ENCODE results near the gene TMCO2. TPM values are rescaled to one million over a fixed set of nuclear protein-coding genes. Genes with fewer than 3 reads are reported as not detected.

The TMCO2 gene
- total and polyA plus RNA-seq, 8 donors = not detected

DNA sequence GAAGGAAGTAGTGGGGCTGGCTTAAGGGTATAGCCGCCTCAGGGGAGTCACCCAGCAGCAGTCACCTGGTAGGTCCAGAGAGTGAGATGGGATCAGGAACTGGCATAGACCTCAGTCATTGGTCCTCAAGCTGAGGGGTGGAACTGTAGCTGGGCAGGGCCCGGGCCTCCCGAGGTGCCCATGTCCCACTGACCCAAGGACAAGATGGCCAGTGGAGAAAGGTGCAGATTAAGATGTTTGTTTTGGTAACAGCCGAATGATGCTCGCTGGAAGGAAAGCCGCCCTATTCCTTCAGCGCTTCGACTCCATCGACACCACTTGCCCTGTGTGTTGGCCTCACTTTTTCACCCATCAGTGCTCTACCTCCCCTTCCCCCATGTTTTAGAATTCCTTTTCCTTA is 52.9 kb downstream of the TMCO2 start:
- no peaks in the 10 kb centered on the region for H3K4me1 ChIP-seq
- no peaks in the 10 kb centered on the region for H3K27me3 ChIP-seq
- TF ChIP-seq, protein P1, sequence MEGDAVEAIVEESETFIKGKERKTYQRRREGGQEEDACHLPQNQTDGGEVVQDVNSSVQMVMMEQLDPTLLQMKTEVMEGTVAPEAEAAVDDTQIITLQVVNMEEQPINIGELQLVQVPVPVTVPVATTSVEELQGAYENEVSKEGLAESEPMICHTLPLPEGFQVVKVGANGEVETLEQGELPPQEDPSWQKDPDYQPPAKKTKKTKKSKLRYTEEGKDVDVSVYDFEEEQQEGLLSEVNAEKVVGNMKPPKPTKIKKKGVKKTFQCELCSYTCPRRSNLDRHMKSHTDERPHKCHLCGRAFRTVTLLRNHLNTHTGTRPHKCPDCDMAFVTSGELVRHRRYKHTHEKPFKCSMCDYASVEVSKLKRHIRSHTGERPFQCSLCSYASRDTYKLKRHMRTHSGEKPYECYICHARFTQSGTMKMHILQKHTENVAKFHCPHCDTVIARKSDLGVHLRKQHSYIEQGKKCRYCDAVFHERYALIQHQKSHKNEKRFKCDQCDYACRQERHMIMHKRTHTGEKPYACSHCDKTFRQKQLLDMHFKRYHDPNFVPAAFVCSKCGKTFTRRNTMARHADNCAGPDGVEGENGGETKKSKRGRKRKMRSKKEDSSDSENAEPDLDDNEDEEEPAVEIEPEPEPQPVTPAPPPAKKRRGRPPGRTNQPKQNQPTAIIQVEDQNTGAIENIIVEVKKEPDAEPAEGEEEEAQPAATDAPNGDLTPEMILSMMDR (IDR thresholded peaks at IDR 0.05) = no peak
- 87 to 94% methylated on average over 9 of the region's 9 CpGs for WGBS, 2 donors
- no peak overlapping the region for H3K4me3 ChIP-seq
- H3K27ac ChIP-seq = no peak overlapping the region
- intact Hi-C loops (cut with DNase I) = no loop called here
- DNase-seq (no peak), ATAC-seq (no peak), FAIRE-seq (no peak)
- H3K36me3 ChIP-seq = no peaks in the 10 kb centered on the region
- H3K9me3 ChIP-seq = no peaks in the 10 kb centered on the region

DNA sequence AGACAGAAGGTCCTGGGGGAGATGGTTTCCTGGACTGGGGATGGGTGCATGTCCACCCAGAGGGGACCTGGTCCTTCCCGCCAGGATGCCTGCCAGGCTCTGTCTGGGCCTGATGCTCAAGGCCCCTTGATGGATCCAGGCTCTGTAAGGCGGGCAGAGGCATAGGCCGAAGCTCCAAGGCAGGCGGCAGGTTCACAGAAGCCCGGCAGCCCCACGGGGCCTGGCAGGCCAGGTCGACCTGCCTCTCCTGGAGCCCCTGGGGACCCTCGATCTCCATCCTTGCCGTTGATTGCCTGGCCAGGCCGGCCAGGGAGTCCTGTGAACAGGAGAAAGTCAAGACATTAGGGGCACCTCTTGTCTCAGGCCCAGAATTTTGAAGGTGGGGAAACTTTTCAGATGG is 53.3 kb downstream of the TMCO2 start:
- FAIRE-seq (no peak), ATAC-seq (no peak), DNase-seq (no peak)
- no peaks in the 10 kb centered on the region for H3K9me3 ChIP-seq
- no peaks in the 10 kb centered on the region for H3K27me3 ChIP-seq
- 74 to 88% methylated on average over 10 of the region's 10 CpGs for WGBS, 2 donors
- H3K4me3 ChIP-seq = no peak overlapping the region
- no peak overlapping the region for H3K27ac ChIP-seq
- H3K36me3 ChIP-seq = no peaks in the 10 kb centered on the region
- no peaks in the 10 kb centered on the region for H3K4me1 ChIP-seq
- intact Hi-C loops (cut with DNase I) = no loop called here
- TF ChIP-seq, protein P1 (IDR thresholded peaks at IDR 0.05) = no peak

Other genes with a start within 250 kb of the TMCO2 start
- gene CAP1, start 207.2 kb upstream of the TMCO2 start, total RNA-seq = 100 to 1,000 TPM in 2 of 6 donors, 10 to 100 TPM in 4; 40.7 to 146 (median 69.5) TPM
- gene CAP1, start 207.2 kb upstream of the TMCO2 start, polyA plus RNA-seq = 10 to 100 TPM; 28.5 to 53.2 TPM
- gene PPT1, start 150.7 kb upstream of the TMCO2 start, total RNA-seq = 10 to 100 TPM; 20.1 to 74.1 (median 32.2) TPM
- gene PPT1, start 150.7 kb upstream of the TMCO2 start, polyA plus RNA-seq = 10 to 100 TPM; 21.3 to 50.5 TPM
- 1 to 10 TPM; 4.1 to 8.5 (median 4.7) TPM for gene RLF, start 86.5 kb upstream of the TMCO2 start, total RNA-seq
- gene RLF, start 86.5 kb upstream of the TMCO2 start, polyA plus RNA-seq = 1 to 10 TPM; 2.2 to 4.3 TPM
- 10 to 100 TPM in 5 of 6 donors, 1 to 10 TPM in 1; 9.9 to 29.8 (median 12.4) TPM for gene ZMPSTE24, start 10.3 kb downstream of the TMCO2 start, total RNA-seq
- 10 to 100 TPM in 1 of 2 donors, 1 to 10 TPM in 1; 6.9 to 17.0 TPM for gene ZMPSTE24, start 10.3 kb downstream of the TMCO2 start, polyA plus RNA-seq
- 10 to 100 TPM in 1 of 6 donors, 1 to 10 TPM in 3, under 1 TPM in 2; 0.55 to 10.9 (median 1.8) TPM for gene COL9A2, start 69.3 kb downstream of the TMCO2 start, total RNA-seq
- 1 to 10 TPM; 5.4 to 7.5 TPM for gene COL9A2, start 69.3 kb downstream of the TMCO2 start, polyA plus RNA-seq
- gene SMAP2, start 125.8 kb downstream of the TMCO2 start, total RNA-seq = 10 to 100 TPM in 3 of 6 donors, 1 to 10 TPM in 3; 7.2 to 26.1 (median 12.3) TPM
- gene SMAP2, start 125.8 kb downstream of the TMCO2 start, polyA plus RNA-seq = 10 to 100 TPM in 1 of 2 donors, 1 to 10 TPM in 1; 9.6 to 19.0 TPM
- 1 to 10 TPM; 1.0 to 2.4 (median 2.1) TPM for gene ZFP69B, start 202.5 kb downstream of the TMCO2 start, total RNA-seq
- gene ZFP69B, start 202.5 kb downstream of the TMCO2 start, polyA plus RNA-seq = under 1 TPM; 0.85 to 0.95 TPM
- gene ZFP69, start 229.4 kb downstream of the TMCO2 start, total RNA-seq = 1 to 10 TPM; 1.2 to 2.5 (median 1.4) TPM
- gene ZFP69, start 229.4 kb downstream of the TMCO2 start, polyA plus RNA-seq = 1 to 10 TPM; 2.2 to 2.8 TPM